Neural progenitor cell (in vitro differentiated cells): Measurements from ENCODE around the gene KBTBD8. TPM values are rescaled to one million over a fixed set of nuclear protein-coding genes. Genes with fewer than 3 reads are reported as not detected.

ENCODE experiments used
- DNase-seq: peaks from one replicate; pipeline ENCODE4 v3.0.0-alpha.2; 2016; ENCODE audit warnings: low spot score
- H2AFZ ChIP-seq: fragments of 200-600 bp; sonication (generic); replicated peaks from 2 replicates; pipeline ENCODE4 v1.6.1; 2016; ENCODE audit warnings: antibody characterized with exemption
- H3F3A ChIP-seq: fragments of 200-600 bp; sonication (generic); 2 replicates; pipeline ENCODE4 v1.6.1; 2016; ENCODE audit warnings: antibody characterized with exemption, low read depth
- H3K27ac ChIP-seq: fragments of 200-600 bp; sonication (generic); 2 replicates; pipeline ENCODE4 v1.5.1; 2016; ENCODE audit warnings: mild to moderate bottlenecking
- H3K27me3 ChIP-seq: fragments of 200-600 bp; sonication (generic); 2 replicates; pipeline ENCODE4 v1.6.1; 2016; ENCODE audit warnings: mild to moderate bottlenecking, moderate library complexity
- H3K36me3 ChIP-seq: fragments of 200-600 bp; sonication (generic); 2 replicates; pipeline ENCODE4 v1.5.1; 2016
- H3K4me1 ChIP-seq: fragments of 200-600 bp; sonication (generic); 2 replicates; pipeline ENCODE4 v1.6.1; 2016; ENCODE audit warnings: mixed run types
- H3K4me2 ChIP-seq: fragments of 200-600 bp; sonication (generic); 2 replicates; pipeline ENCODE4 v1.6.1; 2016
- H3K4me3 ChIP-seq: fragments of 200-600 bp; sonication (generic); 2 replicates; pipeline ENCODE4 v1.5.1; 2016
- H3K79me2 ChIP-seq: fragments of 200-600 bp; sonication (generic); 2 replicates; pipeline ENCODE4 v1.6.1; 2016; ENCODE audit warnings: low read depth
- H3K9ac ChIP-seq: fragments of 200-600 bp; sonication (generic); 2 replicates; pipeline ENCODE4 v1.6.1; 2016
- H3K9me3 ChIP-seq: fragments of 200-600 bp; sonication (generic); 2 replicates; pipeline ENCODE4 v1.5.1; 2016; ENCODE audit warnings: low read depth
- H4K20me1 ChIP-seq: fragments of 200-600 bp; sonication (generic); 2 replicates; pipeline ENCODE4 v1.6.1; 2016; ENCODE audit warnings: low read depth
- H3K27ac Mint-ChIP-seq: 3 replicates; pipeline ENCODE4 v1.8.0; 2021; ENCODE audit warnings: mixed read lengths
- H3K27me3 Mint-ChIP-seq: 2 replicates; pipeline ENCODE4 v1.8.0; 2022; ENCODE audit warnings: low read depth, mild to moderate bottlenecking, inconsistent platforms, moderate library complexity, mixed read lengths; ENCODE audit not compliant: insufficient read depth
- H3K36me3 Mint-ChIP-seq: 3 replicates; pipeline ENCODE4 v1.8.0; 2021; ENCODE audit warnings: mixed read lengths
- H3K4me1 Mint-ChIP-seq: 3 replicates; pipeline ENCODE4 v1.8.0; 2021; ENCODE audit warnings: mixed read lengths
- H3K4me3 Mint-ChIP-seq: 3 replicates; pipeline ENCODE4 v1.8.0; 2021; ENCODE audit warnings: mild to moderate bottlenecking, moderate library complexity, mixed read lengths
- H3K9me3 Mint-ChIP-seq: 3 replicates; pipeline ENCODE4 v1.8.0; 2020; ENCODE audit warnings: mixed read lengths
- EZH2 ChIP-seq: fragments of 200-600 bp; sonication (generic); IDR thresholded peaks from 2 replicates; pipeline ENCODE4 v1.6.1; 2017; ENCODE audit warnings: antibody characterized with exemption, mild to moderate bottlenecking, moderate library complexity
- EZH2phosphoT487 ChIP-seq: fragments of 200-600 bp; sonication (generic); IDR thresholded peaks from 2 replicates; pipeline ENCODE4 v1.6.1; 2017; ENCODE audit warnings: antibody characterized with exemption
- total RNA-seq: library from RNA; depleted of rRNA; stranded (reverse); fragments of >200 nt; gene quantifications from 2 replicates; pipeline ENCODE4 v1.2.3, GENCODE V29; 2015; ENCODE audit warnings: low replicate concordance
- TF ChIP-seq, protein P1 (sequence below): fragments of 200-600 bp; sonication (generic); IDR thresholded peaks from 2 replicates; pipeline ENCODE4 v1.5.1; 2017; ENCODE audit warnings: antibody characterized with exemption, mild to moderate bottlenecking

KBTBD8 gene
- total RNA-seq, 1 donor from 2014 or later: 8.3 TPM

DNA sequence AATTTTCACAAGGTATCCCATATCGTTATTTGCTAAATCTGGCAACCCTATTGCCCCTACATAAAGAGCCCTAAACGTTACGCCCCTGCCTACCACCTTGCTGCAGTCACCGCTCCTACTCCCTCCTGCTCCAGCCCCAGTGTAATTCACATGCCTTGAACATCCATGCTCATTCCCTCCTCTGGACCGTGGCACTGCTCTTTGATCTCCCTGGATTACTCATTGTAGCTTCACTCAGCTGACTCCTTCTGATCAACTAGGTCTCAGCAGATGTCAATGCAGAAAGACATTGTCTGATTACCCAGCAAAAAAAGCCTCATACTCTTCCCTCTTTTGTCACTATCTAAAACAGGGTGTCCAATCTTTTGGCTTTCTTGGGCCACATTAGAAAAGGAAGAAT, 40.7 kb upstream of the KBTBD8 start:
- DNase-seq: no peak
- Histone ChIP-seq H3K4me2 (no peak overlapping the region), H3K27ac (no peak overlapping the region), H3K27me3 (no peaks in the 10 kb centered on the region), H3K9me3 (no peaks in the 10 kb centered on the region), H2AFZ (no peak overlapping the region), H3F3A (no peaks in the 10 kb centered on the region), H3K4me1 (peaks cover 2% of the 10 kb centered on the region), H3K79me2 (no peaks in the 10 kb centered on the region), H4K20me1 (no peaks in the 10 kb centered on the region), H3K4me3 (no peak overlapping the region), H3K9ac (no peak overlapping the region), H3K36me3 (no peaks in the 10 kb centered on the region)
- Mint-ChIP-seq H3K27ac (no peak overlapping the region), H3K27me3 (peaks cover 4% of the 10 kb centered on the region), H3K4me3 (no peak overlapping the region), H3K36me3 (no peaks in the 10 kb centered on the region), H3K9me3 (no peaks in the 10 kb centered on the region), H3K4me1 (peaks cover 3% of the 10 kb centered on the region)
- TF ChIP-seq EZH2phosphoT487 (no peak), EZH2 (no peak)
- TF ChIP-seq, protein P1, sequence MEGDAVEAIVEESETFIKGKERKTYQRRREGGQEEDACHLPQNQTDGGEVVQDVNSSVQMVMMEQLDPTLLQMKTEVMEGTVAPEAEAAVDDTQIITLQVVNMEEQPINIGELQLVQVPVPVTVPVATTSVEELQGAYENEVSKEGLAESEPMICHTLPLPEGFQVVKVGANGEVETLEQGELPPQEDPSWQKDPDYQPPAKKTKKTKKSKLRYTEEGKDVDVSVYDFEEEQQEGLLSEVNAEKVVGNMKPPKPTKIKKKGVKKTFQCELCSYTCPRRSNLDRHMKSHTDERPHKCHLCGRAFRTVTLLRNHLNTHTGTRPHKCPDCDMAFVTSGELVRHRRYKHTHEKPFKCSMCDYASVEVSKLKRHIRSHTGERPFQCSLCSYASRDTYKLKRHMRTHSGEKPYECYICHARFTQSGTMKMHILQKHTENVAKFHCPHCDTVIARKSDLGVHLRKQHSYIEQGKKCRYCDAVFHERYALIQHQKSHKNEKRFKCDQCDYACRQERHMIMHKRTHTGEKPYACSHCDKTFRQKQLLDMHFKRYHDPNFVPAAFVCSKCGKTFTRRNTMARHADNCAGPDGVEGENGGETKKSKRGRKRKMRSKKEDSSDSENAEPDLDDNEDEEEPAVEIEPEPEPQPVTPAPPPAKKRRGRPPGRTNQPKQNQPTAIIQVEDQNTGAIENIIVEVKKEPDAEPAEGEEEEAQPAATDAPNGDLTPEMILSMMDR: no peak

DNA sequence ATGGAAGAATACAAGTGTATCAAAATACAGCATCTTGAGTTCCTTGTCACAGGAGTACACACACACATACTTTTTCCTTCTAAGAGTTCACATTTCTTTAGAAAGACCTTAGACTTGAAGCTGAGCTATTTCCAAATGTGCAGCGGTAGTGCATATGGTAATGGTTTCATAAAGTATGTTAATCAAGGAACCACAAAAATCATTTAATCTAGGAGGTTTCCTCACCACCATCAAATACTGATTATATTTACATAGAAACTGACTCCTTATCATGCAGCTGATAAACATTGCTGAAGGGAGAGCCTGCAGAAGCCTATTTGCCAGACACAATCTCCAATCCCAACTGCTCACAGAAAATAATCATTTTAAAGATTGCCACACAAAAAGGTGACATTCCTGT, 40.0 kb upstream of the KBTBD8 start:
- no peak for DNase-seq
- no peaks in the 10 kb centered on the region for H3K4me1 ChIP-seq
- Mint-ChIP-seq H3K27me3 (peaks cover 3% of the 10 kb centered on the region), H3K36me3 (no peaks in the 10 kb centered on the region), H3K9me3 (no peaks in the 10 kb centered on the region), H3K27ac (no peak overlapping the region), H3K4me1 (peaks cover 3% of the 10 kb centered on the region), H3K4me3 (no peak overlapping the region)
- no peak overlapping the region for H3K4me3 ChIP-seq
- H3F3A ChIP-seq: no peaks in the 10 kb centered on the region
- no peak overlapping the region for H3K4me2 ChIP-seq
- no peak overlapping the region for H3K9ac ChIP-seq
- no peaks in the 10 kb centered on the region for H3K79me2 ChIP-seq
- H2AFZ ChIP-seq: no peak overlapping the region
- no peaks in the 10 kb centered on the region for H3K9me3 ChIP-seq
- H3K27me3 ChIP-seq: no peaks in the 10 kb centered on the region
- TF ChIP-seq EZH2 (no peak), EZH2phosphoT487 (no peak)
- TF ChIP-seq, protein P1: no peak
- H4K20me1 ChIP-seq: no peaks in the 10 kb centered on the region
- H3K27ac ChIP-seq: no peak overlapping the region
- no peaks in the 10 kb centered on the region for H3K36me3 ChIP-seq

DNA sequence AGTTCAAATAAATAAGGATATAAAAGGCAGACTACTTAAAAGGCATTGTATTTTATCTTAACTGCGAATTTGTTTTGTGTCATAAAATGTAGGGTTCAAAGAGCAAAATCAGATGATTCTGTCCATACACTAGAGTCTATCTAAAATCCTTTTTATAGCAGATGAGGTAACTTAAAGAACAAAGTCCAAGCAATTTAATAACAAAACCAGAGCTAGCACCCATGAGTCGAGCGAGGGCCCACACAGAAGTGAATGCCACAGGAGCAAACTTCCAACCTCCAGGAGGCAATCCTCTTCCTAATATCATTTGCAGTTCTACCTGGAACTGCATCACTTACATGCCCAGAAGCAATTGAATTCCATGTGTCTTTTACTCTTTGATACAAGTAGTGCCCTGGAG, 35.4 kb upstream of the KBTBD8 start:
- Histone ChIP-seq H3K27ac (no peak overlapping the region), H4K20me1 (no peaks in the 10 kb centered on the region), H3K9ac (no peak overlapping the region), H3K9me3 (no peaks in the 10 kb centered on the region), H2AFZ (no peak overlapping the region), H3K79me2 (no peaks in the 10 kb centered on the region), H3K4me3 (no peak overlapping the region), H3K4me2 (no peak overlapping the region), H3K4me1 (no peaks in the 10 kb centered on the region), H3K36me3 (no peaks in the 10 kb centered on the region), H3K27me3 (no peaks in the 10 kb centered on the region), H3F3A (no peaks in the 10 kb centered on the region)
- Mint-ChIP-seq H3K4me3 (no peak overlapping the region), H3K27ac (no peak overlapping the region), H3K9me3 (no peaks in the 10 kb centered on the region), H3K36me3 (no peaks in the 10 kb centered on the region), H3K27me3 (peaks cover 3% of the 10 kb centered on the region), H3K4me1 (peaks cover 3% of the 10 kb centered on the region)
- DNase-seq: no peak
- TF ChIP-seq EZH2phosphoT487: no peak
- TF ChIP-seq EZH2: no peak
- TF ChIP-seq, protein P1: no peak

DNA sequence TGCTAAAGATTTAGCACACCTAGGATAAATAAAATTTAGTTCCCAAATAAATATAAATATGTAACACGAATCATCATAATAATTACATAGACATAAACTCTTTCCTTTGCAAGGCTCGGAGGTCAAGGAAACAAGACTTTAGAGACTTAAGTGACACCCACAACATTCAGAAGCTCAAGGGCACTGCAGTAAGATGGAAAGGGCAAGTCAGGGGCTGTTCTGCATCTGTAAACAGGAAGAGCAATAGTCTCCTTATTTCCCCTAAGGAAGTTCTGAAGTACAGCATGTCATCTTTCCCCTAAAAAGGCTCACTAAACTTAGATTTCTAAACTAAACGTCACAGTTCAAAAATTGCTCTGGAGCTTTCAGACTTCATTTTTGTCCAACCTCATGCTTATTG, 26.9 kb upstream of the KBTBD8 start:
- Mint-ChIP-seq H3K27me3 (peaks cover 5% of the 10 kb centered on the region), H3K4me3 (no peak overlapping the region), H3K27ac (no peak overlapping the region), H3K9me3 (peaks cover 5% of the 10 kb centered on the region), H3K36me3 (no peaks in the 10 kb centered on the region), H3K4me1 (peaks cover 24% of the 10 kb centered on the region)
- H3K9me3 ChIP-seq: no peaks in the 10 kb centered on the region
- H3K27me3 ChIP-seq: peaks cover 4% of the 10 kb centered on the region
- no peaks in the 10 kb centered on the region for H3K36me3 ChIP-seq
- H3K9ac ChIP-seq: no peak overlapping the region
- peak overlapping the region; percentile 66 for H2AFZ ChIP-seq
- H4K20me1 ChIP-seq: no peaks in the 10 kb centered on the region
- no peaks in the 10 kb centered on the region for H3K79me2 ChIP-seq
- DNase-seq: no peak
- H3K4me2 ChIP-seq: no peak overlapping the region
- no peak overlapping the region for H3K27ac ChIP-seq
- TF ChIP-seq EZH2phosphoT487 (no peak), EZH2 (no peak)
- H3K4me3 ChIP-seq: no peak overlapping the region
- peaks cover 12% of the 10 kb centered on the region for H3F3A ChIP-seq
- H3K4me1 ChIP-seq: peaks cover 8% of the 10 kb centered on the region
